ENCODE measurements around the gene CD86.

The CD86 gene

GRCh38 chr3:122058294-122058693 lies 3.1 kb downstream of the CD86 start:
- in situ Hi-C loops (cut with HindIII; ENCODE audit: low sequenced_read_pairs), result loop anchor here (5.0 kb wide), 1 partner anchor 46 kb away; no protein-coding TSS in a partner anchor

- in situ Hi-C loops (cut with HindIII; ENCODE audit: low sequenced_read_pairs), result no loop called here
Measured at GRCh38 chr3:122060040-122060698, 5.0 kb downstream of the CD86 start.

GRCh38 chr3:122063908-122064307 lies 8.7 kb downstream of the CD86 start:
- in situ Hi-C loops (cut with HindIII; ENCODE audit: low sequenced_read_pairs), result no loop called here

GRCh38 chr3:122064326-122064725 lies 9.2 kb downstream of the CD86 start:
- in situ Hi-C loops (cut with HindIII; ENCODE audit: low sequenced_read_pairs), result no loop called here

GRCh38 chr3:122066331-122067213 lies 11.4 kb downstream of the CD86 start:
- in situ Hi-C loops (cut with HindIII; ENCODE audit: low sequenced_read_pairs), result no loop called here

- in situ Hi-C loops (cut with HindIII; ENCODE audit: low sequenced_read_pairs), result no loop called here
Measured at GRCh38 chr3:122067214-122067550, 12.0 kb downstream of the CD86 start.

GRCh38 chr3:122067588-122068240 lies 12.6 kb downstream of the CD86 start:
- in situ Hi-C loops (cut with HindIII; ENCODE audit: low sequenced_read_pairs), result no loop called here

- in situ Hi-C loops (cut with HindIII; ENCODE audit: low sequenced_read_pairs), result no loop called here
Measured at GRCh38 chr3:122074621-122075265, 19.6 kb downstream of the CD86 start.

GRCh38 chr3:122076491-122077292 lies 21.5 kb downstream of the CD86 start:
- in situ Hi-C loops (cut with HindIII; ENCODE audit: low sequenced_read_pairs), result no loop called here

- in situ Hi-C loops (cut with HindIII; ENCODE audit: low sequenced_read_pairs), result no loop called here
Measured at GRCh38 chr3:122077293-122078234, 22.4 kb downstream of the CD86 start.

- in situ Hi-C loops (cut with HindIII; ENCODE audit: low sequenced_read_pairs), result no loop called here
Measured at GRCh38 chr3:122078235-122078935, 23.2 kb downstream of the CD86 start.

- in situ Hi-C loops (cut with HindIII; ENCODE audit: low sequenced_read_pairs), result no loop called here
Measured at GRCh38 chr3:122079524-122080206, 24.5 kb downstream of the CD86 start.

- in situ Hi-C loops (cut with HindIII; ENCODE audit: low sequenced_read_pairs), result no loop called here
Measured at GRCh38 chr3:122080207-122080587, 25.0 kb downstream of the CD86 start.

- in situ Hi-C loops (cut with HindIII; ENCODE audit: low sequenced_read_pairs), result no loop called here
Measured at GRCh38 chr3:122081543-122082247, 26.5 kb downstream of the CD86 start.

GRCh38 chr3:122082357-122082756 lies 27.2 kb downstream of the CD86 start:
- in situ Hi-C loops (cut with HindIII; ENCODE audit: low sequenced_read_pairs), result no loop called here

- in situ Hi-C loops (cut with HindIII; ENCODE audit: low sequenced_read_pairs), result no loop called here
Measured at GRCh38 chr3:122084799-122085198, 29.6 kb downstream of the CD86 start.

- in situ Hi-C loops (cut with HindIII; ENCODE audit: low sequenced_read_pairs), result no loop called here
Measured at GRCh38 chr3:122085673-122086072, 30.5 kb downstream of the CD86 start.

- in situ Hi-C loops (cut with HindIII; ENCODE audit: low sequenced_read_pairs), result no loop called here
Measured at GRCh38 chr3:122088531-122088930, 33.4 kb downstream of the CD86 start.

All from endothelial cell of hepatic sinusoid (primary cell).